Right cardiac atrium (tissue), 5 donors: ENCODE measurements around the gene EDRF1. TPM values are rescaled to one million over a fixed set of nuclear protein-coding genes. Genes with fewer than 3 reads are reported as not detected.

Source experiments
- ATAC-seq, 2 donors: fragments of 200-7000 bp; cut with Tn5 transposase; one replicate each; pipeline versions ENCODE4 v1.8.0 to v1.9.1; 2020; ENCODE audit warnings: moderate library complexity in 2 of 2, mild to moderate bottlenecking in 1 of 2
- DNase-seq, 3 donors: peaks; one replicate each; pipeline ENCODE4 v3.0.0-alpha.2; 2020
- H3K27ac ChIP-seq: one replicate; pipeline ENCODE4 v1.5.1; 2013; ENCODE audit warnings: mild to moderate bottlenecking, low read length, control low read depth, moderate library complexity
- H3K27me3 ChIP-seq: one replicate; pipeline ENCODE4 v1.6.1; 2013; ENCODE audit not compliant: control insufficient read depth, insufficient read depth
- H3K4me1 ChIP-seq: one replicate; pipeline ENCODE4 v1.6.1; 2013; ENCODE audit warnings: low read length; ENCODE audit not compliant: control insufficient read depth, insufficient read depth
- H3K4me3 ChIP-seq: one replicate; pipeline ENCODE4 v1.5.1; 2013; ENCODE audit warnings: low read length, control low read depth
- H3K9me3 ChIP-seq: one replicate; pipeline ENCODE4 v1.6.1; 2013; ENCODE audit warnings: low read length; ENCODE audit not compliant: control insufficient read depth
- WGBS: extraction: QIAGEN DNeasy Blood & Tissue Kit; methylation state at CpG from one replicate; pipeline ENCODE4 v1.1.7; 2013; 5-methylcytosine and 5-hydroxymethylcytosine counted together
- intact Hi-C, 4 donors: fragments of 100-400 bp; cut with DNase I; formaldehyde crosslinking; loops; one replicate each; pipeline versions ENCODE4 v1.11.0 to v1.14.0; 2022 to 2023
- polyA plus RNA-seq: library from polyadenylated mRNA; stranded (reverse); fragments of 200-250 nt; gene quantifications from one replicate; pipeline ENCODE4 v1.2.3, GENCODE V29; 2013
- total RNA-seq, 4 donors: library from RNA; stranded (reverse); fragmentation: NEBNext Ultra II Directional; extraction: Animal tissue kit (Norgen Biotek cat#: 25700); gene quantifications; one replicate each; pipeline ENCODE4 v1.2.1, GENCODE V29; 2021
- donor health status: healthy with polysubstance abuse.
- donor health status: DM: no; HTN: yes; CAD: no.
- donor health status: DM: no; HTN: no; CAD: no.
- donor health status: DM: no; HTN: yes; CAD: no; lungs with severe emphysema.
- donor health status: DM: yes; HTN: yes; CAD: no.

The EDRF1 gene
- total and polyA plus RNA-seq, 5 donors = 10.8 to 14.7 (median 13.8) TPM

- Histone ChIP-seq H3K27me3 (no peaks in the 10 kb centered on the region), H3K4me3 (no peak overlapping the region), H3K9me3 (no peaks in the 10 kb centered on the region), H3K4me1 (peaks cover 2% of the 10 kb centered on the region), H3K27ac (no peak overlapping the region)
- intact Hi-C loops = no loop called here
- DNase-seq (no peak), ATAC-seq (no peak)
- 58% methylated on average over 4 of the region's 4 CpGs for WGBS
These were observed 47.0 kb downstream of the EDRF1 start for GRCh38 chr10:125766511-125766910.

GRCh38 chr10:125768219-125768855 lies 48.8 kb downstream of the EDRF1 start:
- Histone ChIP-seq H3K4me1 (peaks cover 2% of the 10 kb centered on the region), H3K27me3 (no peaks in the 10 kb centered on the region), H3K4me3 (no peak overlapping the region), H3K27ac (peak overlapping the region; percentile 14), H3K9me3 (no peaks in the 10 kb centered on the region)
- peak; percentile 77 to 81 for ATAC-seq
- intact Hi-C loops = no loop called here
- WGBS = 40% methylated on average over 4 of the region's 4 CpGs
- DNase-seq = no peak

- ATAC-seq = no peak
- 81% methylated on average over 12 of the region's 12 CpGs for WGBS
- peaks cover 2% of the 10 kb centered on the region for H3K4me1 ChIP-seq
- H3K27me3 ChIP-seq = no peaks in the 10 kb centered on the region
- intact Hi-C loops = no loop called here
- DNase-seq = no peak
- H3K4me3 ChIP-seq = no peak overlapping the region
- H3K9me3 ChIP-seq = no peaks in the 10 kb centered on the region
- no peak overlapping the region for H3K27ac ChIP-seq
These were observed 49.7 kb downstream of the EDRF1 start for GRCh38 chr10:125769175-125769574.

- Histone ChIP-seq H3K4me3 (no peak overlapping the region), H3K4me1 (peaks cover 2% of the 10 kb centered on the region), H3K27me3 (no peaks in the 10 kb centered on the region), H3K27ac (no peak overlapping the region), H3K9me3 (no peaks in the 10 kb centered on the region)
- WGBS = 86% methylated on average over 5 of the region's 5 CpGs
- ATAC-seq = no peak
- intact Hi-C loops = no loop called here
- DNase-seq = no peak
These were observed 51.3 kb downstream of the EDRF1 start for GRCh38 chr10:125770844-125771243.

- H3K27me3 ChIP-seq = no peaks in the 10 kb centered on the region
- no peak for ATAC-seq
- H3K27ac ChIP-seq = no peak overlapping the region
- H3K4me3 ChIP-seq = no peak overlapping the region
- intact Hi-C loops = no loop called here
- H3K4me1 ChIP-seq = peaks cover 2% of the 10 kb centered on the region
- 89% methylated on average over 28 of the region's 28 CpGs for WGBS
- H3K9me3 ChIP-seq = no peaks in the 10 kb centered on the region
- no peak for DNase-seq
These were observed 52.8 kb downstream of the EDRF1 start for GRCh38 chr10:125772112-125772863.

GRCh38 chr10:125772864-125773180 lies 53.3 kb downstream of the EDRF1 start:
- intact Hi-C loops = no loop called here
- no peaks in the 10 kb centered on the region for H3K9me3 ChIP-seq
- WGBS = 93% methylated on average over 11 of the region's 11 CpGs
- no peaks in the 10 kb centered on the region for H3K27me3 ChIP-seq
- H3K4me3 ChIP-seq = no peak overlapping the region
- ATAC-seq = no peak
- H3K4me1 ChIP-seq = no peaks in the 10 kb centered on the region
- no peak for DNase-seq
- H3K27ac ChIP-seq = no peak overlapping the region

GRCh38 chr10:125773687-125774543 lies 54.4 kb downstream of the EDRF1 start:
- ATAC-seq = peak; percentile 17 to 25
- no peak overlapping the region for H3K27ac ChIP-seq

GRCh38 chr10:125774581-125775191 lies 55.2 kb downstream of the EDRF1 start:
- intact Hi-C loops = no loop called here
- 91% methylated on average over 32 of the region's 32 CpGs for WGBS
- Histone ChIP-seq H3K4me3 (no peak overlapping the region), H3K27ac (no peak overlapping the region), H3K4me1 (no peaks in the 10 kb centered on the region), H3K27me3 (no peaks in the 10 kb centered on the region), H3K9me3 (no peaks in the 10 kb centered on the region)
- no peak for DNase-seq
- ATAC-seq = no peak

More at GRCh38 chr10:125773687-125774543, 54.4 kb downstream of the EDRF1 start:
- Histone ChIP-seq H3K4me1 (no peaks in the 10 kb centered on the region), H3K9me3 (no peaks in the 10 kb centered on the region), H3K27me3 (no peaks in the 10 kb centered on the region), H3K4me3 (no peak overlapping the region)
- WGBS = 70% methylated on average over 75 of the region's 75 CpGs
- DNase-seq = no peak
- intact Hi-C loops = no loop called here

GRCh38 chr10:125775491-125776106 lies 56.1 kb downstream of the EDRF1 start, which contains the start of gene MMP21:
TSS of gene MMP21 (minus strand) at chr10:125775821. CDS start at chr10:125775821, 0 bp downstream.
- Histone ChIP-seq H3K9me3 (no peaks in the 10 kb centered on the region), H3K4me1 (no peaks in the 10 kb centered on the region), H3K27me3 (no peaks in the 10 kb centered on the region), H3K4me3 (no peak within 1 kb of the TSS), H3K27ac (no peak within 1 kb of the TSS)
- intact Hi-C loops = no loop called here
- DNase-seq = no peak
- ATAC-seq = no peak
- WGBS = 93% methylated on average over 26 of the region's 26 CpGs

- no peak for ATAC-seq
- WGBS = 89% methylated on average over 9 of the region's 9 CpGs
- no peak overlapping the region for H3K27ac ChIP-seq
These were observed 58.3 kb downstream of the EDRF1 start for GRCh38 chr10:125777806-125778205.

More at GRCh38 chr10:125777806-125778205, 58.3 kb downstream of the EDRF1 start:
- Histone ChIP-seq H3K27me3 (no peaks in the 10 kb centered on the region), H3K9me3 (no peaks in the 10 kb centered on the region), H3K4me1 (no peaks in the 10 kb centered on the region), H3K4me3 (no peak overlapping the region)
- intact Hi-C loops = no loop called here
- no peak for DNase-seq
